Activated CD8-positive, alpha-beta memory T cell treated with anti-CD3 and anti-CD28 coated beads for 24 hours (primary cell): ENCODE data around the gene BUB3.

Experiments used
- DNase-seq: peaks from one replicate; pipeline ENCODE4 v3.0.0-alpha.2; 2020

BUB3 gene

GRCh38 chr10:123141791-123142700 is 12.2 kb upstream of the BUB3 start:
- no peak for DNase-seq

- DNase-seq, result peak; percentile 60
These were observed 11.5 kb upstream of the BUB3 start for GRCh38 chr10:123142701-123143161.

- DNase-seq, result peak; percentile 61
These were observed 10.9 kb upstream of the BUB3 start for GRCh38 chr10:123143162-123143824.

GRCh38 chr10:123143825-123144168 is 10.4 kb upstream of the BUB3 start:
- no peak for DNase-seq

GRCh38 chr10:123144697-123145541 is 9.3 kb upstream of the BUB3 start:
- DNase-seq, result peak; percentile 66

GRCh38 chr10:123145542-123146012 is 8.6 kb upstream of the BUB3 start:
- DNase-seq, result no peak

GRCh38 chr10:123146013-123146893 is 7.9 kb upstream of the BUB3 start:
- DNase-seq, result no peak

GRCh38 chr10:123146894-123147634 is 7.1 kb upstream of the BUB3 start:
- no peak for DNase-seq

GRCh38 chr10:123147635-123148413 is 6.4 kb upstream of the BUB3 start, which contains the start of gene HMX2:
Gene HMX2 (plus strand): TSS chr10:123148136. CDS start chr10:123148379, 243 bp downstream.
- DNase-seq, result peak; percentile 75

- DNase-seq, result no peak
These were observed 5.6 kb upstream of the BUB3 start for GRCh38 chr10:123148414-123149161.

- no peak for DNase-seq
These were observed 5.0 kb upstream of the BUB3 start for GRCh38 chr10:123149162-123149567.

GRCh38 chr10:123149568-123150270 is 4.5 kb upstream of the BUB3 start:
- peak; percentile 84 for DNase-seq

- DNase-seq, result peak; percentile 67
These were observed 3.8 kb upstream of the BUB3 start for GRCh38 chr10:123150271-123150985.

- peak; percentile 83 for DNase-seq
These were observed 3.0 kb upstream of the BUB3 start for GRCh38 chr10:123150986-123151736.

- no peak for DNase-seq
These were observed 2.5 kb upstream of the BUB3 start for GRCh38 chr10:123151737-123152135.

- no peak for DNase-seq
These were observed 613 bp upstream of the BUB3 start for GRCh38 chr10:123153486-123154091.
